ENCODE measurements around the gene HOXA7.

The HOXA7 gene

DNA sequence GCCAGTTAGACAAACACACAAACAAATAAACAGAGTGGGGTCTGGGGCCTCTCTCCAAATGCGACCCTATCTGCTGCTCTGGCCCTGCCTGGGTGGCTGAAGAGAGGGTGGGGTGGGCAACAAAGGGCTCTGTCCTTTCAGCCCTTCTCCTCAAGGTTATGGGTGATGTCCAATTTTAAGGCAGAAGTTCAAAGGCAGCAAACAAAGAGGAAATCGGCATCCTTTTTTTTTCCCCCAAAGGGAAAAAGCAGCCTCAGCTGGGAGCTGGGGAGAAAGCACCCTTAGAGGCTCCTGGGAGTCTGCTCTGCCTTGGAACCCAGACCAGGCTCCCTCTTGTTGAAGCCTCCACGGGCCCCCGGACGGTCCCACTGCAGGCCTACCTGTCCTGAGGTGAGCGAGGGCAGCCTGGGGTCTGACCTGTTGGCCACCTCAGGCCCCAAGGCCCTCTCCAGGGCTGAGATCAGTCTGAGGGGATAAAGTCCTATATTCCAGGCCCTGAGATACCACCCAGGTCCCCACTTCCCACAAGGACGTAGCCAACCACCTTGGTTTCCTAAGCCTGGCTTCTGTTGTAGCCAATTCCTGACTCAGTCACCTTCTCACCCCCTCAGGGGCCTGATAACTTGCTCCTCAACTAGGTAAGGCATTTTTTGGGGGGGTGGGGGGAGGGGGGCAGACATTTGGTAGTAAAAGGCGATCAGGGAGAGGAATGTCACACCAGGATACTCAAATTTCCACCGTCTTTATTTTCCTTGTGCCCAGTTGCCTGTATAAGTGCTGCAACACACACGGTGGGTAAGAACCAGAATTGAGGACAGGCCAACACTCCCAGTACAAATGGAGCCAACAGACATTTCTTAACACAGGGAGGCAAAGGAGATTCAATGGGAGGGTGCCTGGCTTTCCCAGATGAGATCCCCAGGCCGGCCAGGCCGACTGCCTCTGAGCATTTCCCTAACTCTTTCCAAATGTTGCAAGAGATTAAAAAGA lies 24.3 kb upstream of the HOXA7 start:
- DNase-seq (ENCODE audit: insufficient read length, low spot score) (no peak), FAIRE-seq (no peak)
- no peak for TF ChIP-seq POLR2A (IDR thresholded peaks at IDR 0.05; ENCODE audit: low read depth, low read length)

DNA sequence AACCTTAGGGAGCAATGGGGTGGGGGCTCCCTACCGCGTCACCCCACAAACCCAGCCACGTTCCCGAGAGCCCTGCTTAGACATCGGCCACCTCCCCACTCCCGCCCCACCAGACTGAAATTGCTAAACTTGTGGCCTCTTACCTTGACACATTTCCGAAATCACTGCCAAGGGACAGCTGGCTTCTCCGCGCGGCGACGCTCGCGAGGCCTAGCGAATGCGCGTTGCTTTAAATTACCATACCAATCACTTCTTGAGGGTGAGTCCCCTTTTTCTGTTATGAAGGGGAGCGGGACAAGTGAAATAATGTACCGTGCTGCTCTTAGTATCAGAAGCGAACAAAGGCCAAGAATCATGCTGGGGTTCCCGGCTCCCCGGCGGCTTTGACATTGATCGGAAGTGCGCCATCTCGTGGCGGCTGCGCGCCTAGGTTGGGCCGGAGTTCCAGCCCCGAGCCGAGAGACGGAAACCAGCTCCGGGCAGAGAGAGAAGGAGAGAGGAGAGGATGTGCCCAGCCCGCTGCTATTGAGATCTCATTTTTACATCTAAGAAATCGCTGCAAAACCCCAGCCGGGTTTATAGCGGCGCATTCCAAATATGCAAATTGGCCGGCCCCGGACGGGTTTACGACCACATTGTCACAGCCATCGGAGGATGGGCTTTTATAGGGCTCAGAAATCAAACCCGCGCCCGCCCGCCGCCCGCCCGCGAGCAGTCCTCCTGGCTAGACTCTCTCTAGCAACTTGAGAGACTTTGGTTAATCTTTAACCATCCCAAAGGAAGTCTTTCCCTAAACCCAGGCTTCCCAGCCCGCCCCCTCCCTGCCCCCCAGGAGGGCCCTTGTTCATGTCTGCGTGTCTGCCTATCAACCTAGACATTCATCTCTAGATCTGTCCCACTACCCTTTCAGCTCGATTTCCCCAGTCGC lies 23.3 kb upstream of the HOXA7 start:
- FAIRE-seq: no peak
- TF ChIP-seq POLR2A (IDR thresholded peaks at IDR 0.05; ENCODE audit: low read depth, low read length): no peak
- peak; percentile 99 for DNase-seq (ENCODE audit: insufficient read length, low spot score)

GRCh38 chr7:27179030-27179429 lies 22.6 kb upstream of the HOXA7 start:
- FAIRE-seq (no peak), DNase-seq (ENCODE audit: insufficient read length, low spot score) (no peak)
- TF ChIP-seq POLR2A (IDR thresholded peaks at IDR 0.05; ENCODE audit: low read depth, low read length): no peak

DNA sequence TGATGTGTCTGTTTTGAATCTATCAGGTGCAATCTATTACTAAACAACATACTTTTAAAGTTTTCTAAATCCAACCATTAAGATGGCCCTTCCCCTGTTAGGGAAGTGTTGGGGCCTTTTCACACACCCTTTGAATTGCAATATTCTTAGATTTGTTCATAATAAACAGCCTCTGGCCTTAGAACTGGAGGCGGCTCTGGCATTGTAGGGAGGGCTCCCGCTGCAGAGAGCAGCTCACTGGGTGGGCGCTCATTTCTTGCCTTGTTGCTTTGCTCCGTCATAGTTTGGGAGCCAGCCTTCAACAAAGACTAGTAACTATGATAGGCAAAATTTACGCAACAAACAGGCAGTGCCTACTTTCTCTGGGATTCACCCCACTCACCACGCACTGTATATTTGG lies 21.9 kb upstream of the HOXA7 start:
- TF ChIP-seq POLR2A (IDR thresholded peaks at IDR 0.05; ENCODE audit: low read depth, low read length): no peak
- no peak for FAIRE-seq
- no peak for DNase-seq (ENCODE audit: insufficient read length, low spot score)

GRCh38 chr7:27177795-27178320 lies 21.4 kb upstream of the HOXA7 start:
- FAIRE-seq: no peak
- no peak for TF ChIP-seq POLR2A (IDR thresholded peaks at IDR 0.05; ENCODE audit: low read depth, low read length)
- no peak for DNase-seq (ENCODE audit: insufficient read length, low spot score)

DNA sequence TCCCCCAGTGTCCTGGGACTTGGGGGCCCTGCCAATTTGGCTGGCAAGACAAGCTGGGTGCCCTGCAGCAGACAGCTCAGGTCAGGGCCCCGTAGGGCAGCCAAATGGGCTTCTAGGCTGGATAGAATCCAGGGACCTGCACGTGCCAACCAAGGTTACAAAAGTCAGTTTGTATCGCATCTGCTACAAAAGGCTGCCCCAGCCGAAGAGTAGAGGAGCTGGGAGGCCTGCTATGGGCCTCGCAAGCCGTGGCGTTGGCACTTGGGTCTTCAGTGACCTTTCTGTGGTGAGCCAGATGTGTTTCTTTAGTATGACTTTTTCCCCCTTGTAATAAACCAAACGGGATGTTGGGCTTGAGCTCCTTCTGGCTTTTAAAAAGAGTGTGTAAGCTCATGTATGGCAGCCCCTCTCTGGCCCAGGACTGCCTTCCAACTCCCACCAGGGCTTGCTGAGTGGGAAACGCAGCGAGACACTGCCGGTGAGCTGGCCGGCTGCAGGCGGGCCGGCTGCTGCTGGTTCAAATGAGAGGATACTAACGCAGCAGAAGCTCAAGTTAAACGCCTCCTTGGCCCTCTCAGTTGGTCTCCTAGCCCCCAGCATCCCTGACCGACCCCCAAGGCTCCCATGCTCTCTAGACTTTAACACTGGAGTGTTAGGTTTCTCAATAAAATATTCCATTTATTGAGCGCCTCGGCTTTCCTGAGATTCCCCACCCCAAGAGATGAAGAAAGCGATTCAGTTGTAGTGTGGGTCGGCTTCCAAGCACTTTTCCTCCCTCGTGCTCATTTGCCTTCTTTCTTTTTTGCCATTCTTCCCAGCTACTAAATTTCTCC lies 20.7 kb upstream of the HOXA7 start:
- DNase-seq (ENCODE audit: insufficient read length, low spot score): no peak
- TF ChIP-seq POLR2A (IDR thresholded peaks at IDR 0.05; ENCODE audit: low read depth, low read length): no peak

DNA sequence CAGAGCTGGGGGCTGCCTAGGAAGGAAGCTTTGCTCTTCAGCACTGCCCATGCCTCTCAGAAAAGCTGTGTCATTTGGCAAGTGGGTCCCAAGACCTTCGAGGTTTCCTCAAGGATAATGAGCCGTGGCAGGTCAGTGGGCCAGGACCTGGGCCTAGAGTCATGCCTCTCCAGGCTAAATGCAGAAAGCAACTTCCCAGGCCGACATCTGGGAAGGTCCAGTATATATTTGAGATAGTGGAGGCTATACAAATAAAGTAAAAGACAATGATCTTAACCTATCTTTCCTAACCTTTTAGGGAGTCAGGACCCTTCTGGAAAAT lies 20.0 kb upstream of the HOXA7 start:
- DNase-seq (ENCODE audit: insufficient read length, low spot score): no peak
- no peak for TF ChIP-seq POLR2A (IDR thresholded peaks at IDR 0.05; ENCODE audit: low read depth, low read length)

More for the DNA sequence above, 20.7 kb upstream of the HOXA7 start:
- FAIRE-seq: no peak

GRCh38 chr7:27175626-27176523 lies 19.4 kb upstream of the HOXA7 start:
- TF ChIP-seq POLR2A (IDR thresholded peaks at IDR 0.05; ENCODE audit: low read depth, low read length): no peak
- no peak for FAIRE-seq

More for the DNA sequence above, 20.0 kb upstream of the HOXA7 start:
- no peak for FAIRE-seq

GRCh38 chr7:27174874-27175625 lies 18.6 kb upstream of the HOXA7 start:
- no peak for TF ChIP-seq POLR2A (IDR thresholded peaks at IDR 0.05; ENCODE audit: low read depth, low read length)
- FAIRE-seq (no peak), DNase-seq (ENCODE audit: insufficient read length, low spot score) (no peak)

More at GRCh38 chr7:27175626-27176523, 19.4 kb upstream of the HOXA7 start:
- DNase-seq (ENCODE audit: insufficient read length, low spot score): no peak

DNA sequence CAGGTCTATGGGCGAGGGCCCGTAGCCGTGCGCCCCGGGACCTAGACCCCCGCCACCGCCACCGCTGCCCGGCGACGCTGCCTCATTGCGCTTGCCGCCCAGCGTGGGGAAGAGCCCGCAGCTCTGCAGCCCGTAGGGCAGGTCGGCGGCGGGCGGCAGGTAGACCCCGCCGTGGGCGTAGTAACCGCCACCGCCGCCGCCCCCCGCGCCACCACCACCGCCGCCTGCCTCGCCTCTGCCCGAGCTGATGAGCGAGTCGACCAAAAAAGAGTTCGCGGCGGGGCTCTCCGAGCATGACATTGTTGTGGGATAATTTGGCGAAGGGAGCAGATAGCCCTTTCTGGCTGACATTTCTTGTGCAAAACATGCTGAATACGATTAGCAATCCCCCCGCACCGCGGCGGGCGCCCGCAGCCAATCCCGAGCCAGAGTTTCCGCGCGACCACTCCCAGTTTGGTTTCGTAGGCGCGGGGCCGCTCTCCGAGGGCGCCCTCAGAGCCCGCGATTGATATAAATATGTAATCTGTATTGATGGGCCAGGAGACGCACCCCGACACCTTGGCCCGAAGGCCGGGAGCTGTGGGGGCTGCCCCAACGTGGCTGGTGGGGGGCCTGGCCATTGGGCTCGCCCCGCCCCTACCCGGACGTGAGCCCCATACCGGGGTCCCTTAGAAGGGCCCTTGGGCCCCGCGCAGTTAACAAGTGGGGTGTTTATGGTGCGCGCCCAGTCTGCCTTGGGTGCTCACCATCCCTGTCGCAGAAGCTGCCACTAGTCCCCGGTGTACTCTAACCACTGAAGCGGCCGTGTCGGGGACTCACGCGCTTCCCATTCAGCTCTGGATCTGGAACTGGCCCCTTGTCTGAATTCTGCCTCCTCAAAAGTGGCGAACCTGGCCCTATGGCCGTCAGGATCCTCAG lies 17.7 kb upstream of the HOXA7 start, which contains the start of gene HOXA10:
Gene HOXA10, minus strand, starts transcription at position 365 of the 918 bp plus-strand sequence. Its CDS starts 14 bp downstream, at position 351.
- no peak for FAIRE-seq
- no peak for TF ChIP-seq POLR2A (IDR thresholded peaks at IDR 0.05; ENCODE audit: low read depth, low read length)
- DNase-seq (ENCODE audit: insufficient read length, low spot score): no peak

Measured in H54 (cell line).